ENCODE measurements around the gene EFNA5. TPM values are rescaled to one million over a fixed set of nuclear protein-coding genes. Genes with fewer than 3 reads are reported as not detected.

Gene EFNA5
- total RNA-seq, 1 donor from 2014 or later, result 38.9 TPM

DNA sequence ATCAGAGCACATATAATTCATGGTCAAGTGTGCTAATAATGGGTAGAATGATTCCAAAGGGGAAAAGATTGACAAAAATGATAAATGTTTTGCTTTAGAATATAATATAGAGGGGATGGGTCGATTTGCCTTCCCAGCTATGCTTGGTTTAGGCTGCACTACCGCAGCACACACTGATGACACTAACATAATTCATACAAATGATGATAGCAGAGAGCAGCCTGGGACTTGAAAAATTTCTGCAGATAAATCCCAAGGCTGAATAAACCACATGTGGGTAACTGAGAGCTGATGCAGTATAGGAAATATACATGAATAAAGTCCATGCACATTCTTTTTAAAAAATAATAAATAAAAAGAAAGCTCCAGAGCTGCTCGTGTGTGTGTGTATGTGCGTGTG is 54.5 kb downstream of the EFNA5 start:
- no peaks in the 10 kb centered on the region for H3K27me3 Mint-ChIP-seq (ENCODE audit: low read depth)
- H3K4me1 Mint-ChIP-seq (ENCODE audit: low read depth), result peaks cover 20% of the 10 kb centered on the region
- DNase-seq (ENCODE audit: low spot score), result no peak
- no peak overlapping the region for H3K27ac Mint-ChIP-seq (ENCODE audit: unreplicated experiment)
- TF ChIP-seq, protein P1, sequence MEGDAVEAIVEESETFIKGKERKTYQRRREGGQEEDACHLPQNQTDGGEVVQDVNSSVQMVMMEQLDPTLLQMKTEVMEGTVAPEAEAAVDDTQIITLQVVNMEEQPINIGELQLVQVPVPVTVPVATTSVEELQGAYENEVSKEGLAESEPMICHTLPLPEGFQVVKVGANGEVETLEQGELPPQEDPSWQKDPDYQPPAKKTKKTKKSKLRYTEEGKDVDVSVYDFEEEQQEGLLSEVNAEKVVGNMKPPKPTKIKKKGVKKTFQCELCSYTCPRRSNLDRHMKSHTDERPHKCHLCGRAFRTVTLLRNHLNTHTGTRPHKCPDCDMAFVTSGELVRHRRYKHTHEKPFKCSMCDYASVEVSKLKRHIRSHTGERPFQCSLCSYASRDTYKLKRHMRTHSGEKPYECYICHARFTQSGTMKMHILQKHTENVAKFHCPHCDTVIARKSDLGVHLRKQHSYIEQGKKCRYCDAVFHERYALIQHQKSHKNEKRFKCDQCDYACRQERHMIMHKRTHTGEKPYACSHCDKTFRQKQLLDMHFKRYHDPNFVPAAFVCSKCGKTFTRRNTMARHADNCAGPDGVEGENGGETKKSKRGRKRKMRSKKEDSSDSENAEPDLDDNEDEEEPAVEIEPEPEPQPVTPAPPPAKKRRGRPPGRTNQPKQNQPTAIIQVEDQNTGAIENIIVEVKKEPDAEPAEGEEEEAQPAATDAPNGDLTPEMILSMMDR (IDR thresholded peaks at IDR 0.05), result no peak
- no peaks in the 10 kb centered on the region for H3K9me3 Mint-ChIP-seq (ENCODE audit: low read depth)
- no peaks in the 10 kb centered on the region for H3K36me3 Mint-ChIP-seq (ENCODE audit: low read depth)
- H3K4me3 Mint-ChIP-seq (ENCODE audit: unreplicated experiment), result no peak overlapping the region

DNA sequence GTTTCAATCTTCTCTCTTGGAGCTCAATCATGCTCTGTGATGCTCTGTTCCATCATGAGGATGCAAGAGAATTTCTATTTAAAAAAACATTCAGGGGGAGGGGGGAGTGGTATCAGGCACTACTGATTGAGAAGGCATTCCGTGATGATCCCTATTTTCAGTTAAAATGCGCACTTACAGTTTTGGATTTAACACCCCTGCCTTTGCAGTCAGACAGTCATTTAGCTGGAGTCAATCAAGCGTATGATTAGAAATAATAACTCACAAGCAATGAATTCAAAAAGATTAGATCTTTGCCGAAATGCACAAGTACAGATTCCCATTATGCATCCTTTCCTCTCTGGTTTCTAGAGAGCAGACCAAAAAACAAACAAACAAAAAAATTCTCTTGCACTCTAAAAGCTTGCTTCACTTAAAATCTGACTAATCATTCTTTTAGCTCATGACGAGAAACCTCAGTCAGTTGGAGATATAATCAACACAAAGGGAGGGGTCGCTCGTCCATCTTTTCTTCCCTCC is 55.4 kb downstream of the EFNA5 start:
- Mint-ChIP-seq H3K36me3 (ENCODE audit: low read depth) (no peaks in the 10 kb centered on the region), H3K27ac (ENCODE audit: unreplicated experiment) (no peak overlapping the region), H3K27me3 (ENCODE audit: low read depth) (no peaks in the 10 kb centered on the region), H3K4me1 (ENCODE audit: low read depth) (peaks cover 20% of the 10 kb centered on the region), H3K4me3 (ENCODE audit: unreplicated experiment) (no peak overlapping the region), H3K9me3 (ENCODE audit: low read depth) (no peaks in the 10 kb centered on the region)
- no peak for DNase-seq (ENCODE audit: low spot score)
- TF ChIP-seq, protein P1 (IDR thresholded peaks at IDR 0.05), result no peak

DNA sequence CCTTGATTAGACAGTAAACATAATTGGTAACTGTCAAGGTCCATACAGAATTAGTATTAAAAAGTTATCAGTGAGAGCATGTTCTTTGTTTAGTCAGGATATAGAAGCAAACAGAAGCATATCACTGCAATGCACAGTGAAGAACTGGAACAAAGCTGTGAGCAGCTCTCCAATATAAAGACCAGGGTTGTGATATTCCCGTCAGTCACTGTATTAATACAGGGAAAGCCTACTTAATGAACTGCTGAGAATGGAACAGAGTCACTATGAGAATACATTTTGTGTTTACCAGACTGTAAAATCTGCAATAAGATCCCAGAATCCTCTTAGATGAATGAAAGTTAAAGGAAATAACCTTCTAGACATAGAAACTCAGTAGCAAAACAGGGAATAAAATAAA is 58.2 kb downstream of the EFNA5 start:
- Mint-ChIP-seq H3K27me3 (ENCODE audit: low read depth) (no peaks in the 10 kb centered on the region), H3K4me1 (ENCODE audit: low read depth) (peaks cover 8% of the 10 kb centered on the region), H3K9me3 (ENCODE audit: low read depth) (no peaks in the 10 kb centered on the region), H3K36me3 (ENCODE audit: low read depth) (no peaks in the 10 kb centered on the region), H3K4me3 (ENCODE audit: unreplicated experiment) (no peak overlapping the region), H3K27ac (ENCODE audit: unreplicated experiment) (no peak overlapping the region)
- TF ChIP-seq, protein P1 (IDR thresholded peaks at IDR 0.05), result no peak
- no peak for DNase-seq (ENCODE audit: low spot score)

DNA sequence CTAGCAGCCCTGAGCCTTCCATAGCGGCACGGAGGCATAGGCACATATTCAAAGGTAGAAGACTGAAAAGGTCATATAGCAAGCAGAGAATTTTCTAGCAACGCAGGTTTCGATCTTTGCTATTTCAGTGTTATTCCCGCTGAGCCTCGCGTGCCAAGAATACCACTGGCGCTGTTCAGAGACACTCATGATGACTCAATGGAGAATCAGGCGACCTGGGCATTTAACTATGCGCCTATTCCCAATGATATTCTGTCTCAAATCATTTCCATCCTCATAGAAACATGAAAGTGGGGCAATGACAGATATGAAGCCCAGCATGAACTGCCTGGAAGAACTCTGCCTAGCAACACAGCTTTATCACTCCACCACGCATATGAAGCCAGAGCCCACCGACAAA is 59.9 kb downstream of the EFNA5 start:
- H3K27me3 Mint-ChIP-seq (ENCODE audit: low read depth), result no peaks in the 10 kb centered on the region
- no peaks in the 10 kb centered on the region for H3K36me3 Mint-ChIP-seq (ENCODE audit: low read depth)
- H3K27ac Mint-ChIP-seq (ENCODE audit: unreplicated experiment), result no peak overlapping the region
- TF ChIP-seq, protein P1 (IDR thresholded peaks at IDR 0.05), result no peak
- DNase-seq (ENCODE audit: low spot score), result no peak
- H3K4me3 Mint-ChIP-seq (ENCODE audit: unreplicated experiment), result no peak overlapping the region
- peaks cover 18% of the 10 kb centered on the region for H3K4me1 Mint-ChIP-seq (ENCODE audit: low read depth)
- no peaks in the 10 kb centered on the region for H3K9me3 Mint-ChIP-seq (ENCODE audit: low read depth)

DNA sequence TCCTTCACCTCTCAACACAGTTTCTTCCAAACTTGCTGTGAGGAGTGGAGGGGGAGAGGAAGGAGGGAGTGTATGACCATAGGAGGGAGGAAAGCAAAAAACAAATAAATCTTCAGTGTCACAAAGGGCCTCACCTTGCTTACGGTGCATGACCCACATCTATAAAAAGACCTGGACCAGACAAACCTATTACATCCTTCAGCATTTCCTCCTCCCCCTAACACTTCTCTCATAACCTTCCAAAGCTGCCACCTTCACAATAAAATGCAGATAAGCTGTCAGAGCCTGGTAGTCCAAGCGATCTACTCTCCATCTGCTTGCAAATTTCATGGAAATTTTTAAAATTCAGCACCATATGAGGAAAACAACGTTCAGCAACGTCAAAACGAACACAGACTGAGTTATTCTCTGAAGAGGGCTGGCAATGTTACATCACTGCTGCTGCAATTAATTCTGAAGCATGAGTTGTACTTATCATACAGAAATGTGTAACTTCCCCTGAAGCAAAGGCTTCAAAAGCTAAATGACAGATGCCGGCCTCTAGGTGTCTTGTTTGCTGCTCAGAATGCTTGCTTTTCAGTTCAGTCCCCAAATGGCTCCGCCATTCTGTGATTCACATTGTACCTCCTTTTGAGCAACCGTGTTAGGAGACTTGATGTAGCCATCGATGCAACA is 62.9 kb downstream of the EFNA5 start:
- H3K27me3 Mint-ChIP-seq (ENCODE audit: low read depth), result no peaks in the 10 kb centered on the region
- no peaks in the 10 kb centered on the region for H3K9me3 Mint-ChIP-seq (ENCODE audit: low read depth)
- TF ChIP-seq, protein P1 (IDR thresholded peaks at IDR 0.05), result no peak
- no peak overlapping the region for H3K4me3 Mint-ChIP-seq (ENCODE audit: unreplicated experiment)
- H3K27ac Mint-ChIP-seq (ENCODE audit: unreplicated experiment), result no peak overlapping the region
- no peak for DNase-seq (ENCODE audit: low spot score)
- H3K36me3 Mint-ChIP-seq (ENCODE audit: low read depth), result no peaks in the 10 kb centered on the region
- H3K4me1 Mint-ChIP-seq (ENCODE audit: low read depth), result peaks cover 26% of the 10 kb centered on the region
